T-helper 9 cell (primary cell): ENCODE results near the gene TMEM135.

Source experiments
- DNase-seq: peaks from one replicate; pipeline ENCODE4 v3.0.0-alpha.2; 2020

TMEM135 gene

GRCh38 chr11:87201376-87201775 is 163.6 kb downstream of the TMEM135 start:
- no peak for DNase-seq

GRCh38 chr11:87203907-87204602 is 166.3 kb downstream of the TMEM135 start:
- DNase-seq = no peak

GRCh38 chr11:87212891-87213290 is 175.2 kb downstream of the TMEM135 start:
- DNase-seq = no peak

- no peak for DNase-seq
Observed at GRCh38 chr11:87213444-87213843, 175.7 kb downstream of the TMEM135 start.

GRCh38 chr11:87215236-87215635 is 177.5 kb downstream of the TMEM135 start:
- DNase-seq = no peak

- no peak for DNase-seq
Observed at GRCh38 chr11:87219266-87219665, 181.5 kb downstream of the TMEM135 start.

GRCh38 chr11:87223816-87224215 is 186.1 kb downstream of the TMEM135 start:
- no peak for DNase-seq

GRCh38 chr11:87224486-87224885 is 186.8 kb downstream of the TMEM135 start:
- DNase-seq = no peak

- no peak for DNase-seq
Observed at GRCh38 chr11:87228820-87229219, 191.1 kb downstream of the TMEM135 start.

GRCh38 chr11:87230995-87231394 is 193.3 kb downstream of the TMEM135 start:
- DNase-seq = no peak

GRCh38 chr11:87232320-87232719 is 194.6 kb downstream of the TMEM135 start:
- no peak for DNase-seq

GRCh38 chr11:87235366-87235765 is 197.6 kb downstream of the TMEM135 start:
- no peak for DNase-seq

GRCh38 chr11:87236368-87236767 is 198.6 kb downstream of the TMEM135 start:
- DNase-seq = no peak

- no peak for DNase-seq
Observed at GRCh38 chr11:87239001-87239400, 201.3 kb downstream of the TMEM135 start.

- no peak for DNase-seq
Observed at GRCh38 chr11:87239531-87239930, 201.8 kb downstream of the TMEM135 start.

GRCh38 chr11:87251560-87251959 is 213.8 kb downstream of the TMEM135 start:
- DNase-seq = no peak

- DNase-seq = no peak
Observed at GRCh38 chr11:87252869-87253268, 215.1 kb downstream of the TMEM135 start.

- no peak for DNase-seq
Observed at GRCh38 chr11:87254562-87254961, 216.8 kb downstream of the TMEM135 start.

- no peak for DNase-seq
Observed at GRCh38 chr11:87255589-87255988, 217.9 kb downstream of the TMEM135 start.

- DNase-seq = no peak
Observed at GRCh38 chr11:87256694-87257340, 219.1 kb downstream of the TMEM135 start.

- DNase-seq = no peak
Observed at GRCh38 chr11:87258171-87258833, 220.6 kb downstream of the TMEM135 start.

GRCh38 chr11:87259736-87260135 is 222.0 kb downstream of the TMEM135 start:
- DNase-seq = no peak

- no peak for DNase-seq
Observed at GRCh38 chr11:87260811-87261210, 223.1 kb downstream of the TMEM135 start.

GRCh38 chr11:87263264-87263838 is 225.6 kb downstream of the TMEM135 start:
- DNase-seq = no peak
